Measurements from ENCODE around the gene CDK10.

Gene CDK10

DNA sequence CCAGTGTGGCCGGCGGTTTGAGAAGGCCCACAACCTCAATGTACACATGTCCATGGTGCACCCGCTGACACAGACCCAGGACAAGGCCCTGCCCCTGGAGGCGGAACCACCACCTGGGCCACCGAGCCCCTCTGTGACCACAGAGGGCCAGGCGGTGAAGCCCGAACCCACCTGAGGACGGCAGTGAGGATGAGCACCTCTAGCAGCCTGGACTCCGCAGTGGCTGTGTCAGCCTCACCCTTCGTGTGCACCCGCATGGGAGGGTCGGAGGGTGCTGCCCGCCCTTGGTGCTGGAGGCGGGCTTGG, 51.5 kb downstream of the CDK10 start:
- no peak for DNase-seq

DNA sequence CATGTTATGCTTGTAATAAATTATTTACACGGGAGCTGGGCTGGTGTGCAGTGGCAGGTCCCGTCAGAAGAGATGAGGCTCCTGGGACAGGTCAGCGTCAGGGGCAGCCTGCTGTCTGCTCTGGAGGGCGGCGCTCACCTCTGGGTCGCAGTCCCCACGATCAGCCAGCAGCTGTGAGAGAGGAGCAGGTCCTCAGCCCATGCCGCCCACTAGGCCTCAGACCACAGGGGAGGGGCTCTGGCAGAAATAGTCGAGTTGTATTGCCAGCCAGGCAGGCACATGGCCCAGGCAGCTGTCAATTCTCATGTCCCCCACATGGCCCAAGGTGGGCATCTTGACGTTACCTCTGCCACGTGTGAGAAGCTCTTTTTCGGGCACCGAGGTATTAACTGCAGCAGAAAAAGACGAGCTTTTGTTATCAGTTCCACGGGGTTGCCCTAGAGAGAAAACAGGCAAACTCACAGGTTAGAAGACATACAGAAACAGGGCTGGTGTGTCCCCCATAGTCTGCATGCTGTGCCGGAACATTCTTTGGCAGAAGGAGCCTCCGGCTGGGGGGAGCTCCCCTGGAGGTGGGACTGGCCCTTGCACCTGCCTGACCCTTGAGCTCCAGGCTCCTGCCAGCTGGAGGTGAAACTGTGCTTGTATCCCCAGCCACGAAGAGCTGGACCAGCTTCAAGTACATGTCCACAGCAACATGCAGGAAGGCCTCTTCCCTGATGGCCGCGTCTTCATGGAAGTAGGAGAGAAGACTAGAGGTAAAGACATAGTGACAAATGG, 52.2 kb downstream of the CDK10 start:
- DNase-seq: no peak

DNA sequence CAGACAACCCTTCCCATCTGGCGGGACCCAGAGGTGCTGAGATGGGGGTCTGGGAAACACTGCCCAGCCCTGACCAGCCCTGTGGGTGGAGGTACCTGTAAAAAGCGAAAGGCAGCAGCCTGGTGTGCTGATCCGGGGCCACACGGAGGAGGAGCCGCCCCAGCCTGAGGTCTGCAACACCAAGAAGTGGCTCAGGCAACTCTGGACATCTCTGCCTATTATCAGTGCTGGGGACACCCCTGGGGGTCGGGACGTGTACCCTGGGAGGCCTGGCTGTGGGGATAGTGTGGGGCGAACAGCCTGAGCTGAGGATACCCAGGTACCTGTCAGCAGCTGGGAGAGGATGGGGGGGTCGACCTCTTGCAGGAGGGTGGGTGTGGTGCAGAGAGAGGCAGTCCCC, 52.9 kb downstream of the CDK10 start:
- DNase-seq: no peak

DNA sequence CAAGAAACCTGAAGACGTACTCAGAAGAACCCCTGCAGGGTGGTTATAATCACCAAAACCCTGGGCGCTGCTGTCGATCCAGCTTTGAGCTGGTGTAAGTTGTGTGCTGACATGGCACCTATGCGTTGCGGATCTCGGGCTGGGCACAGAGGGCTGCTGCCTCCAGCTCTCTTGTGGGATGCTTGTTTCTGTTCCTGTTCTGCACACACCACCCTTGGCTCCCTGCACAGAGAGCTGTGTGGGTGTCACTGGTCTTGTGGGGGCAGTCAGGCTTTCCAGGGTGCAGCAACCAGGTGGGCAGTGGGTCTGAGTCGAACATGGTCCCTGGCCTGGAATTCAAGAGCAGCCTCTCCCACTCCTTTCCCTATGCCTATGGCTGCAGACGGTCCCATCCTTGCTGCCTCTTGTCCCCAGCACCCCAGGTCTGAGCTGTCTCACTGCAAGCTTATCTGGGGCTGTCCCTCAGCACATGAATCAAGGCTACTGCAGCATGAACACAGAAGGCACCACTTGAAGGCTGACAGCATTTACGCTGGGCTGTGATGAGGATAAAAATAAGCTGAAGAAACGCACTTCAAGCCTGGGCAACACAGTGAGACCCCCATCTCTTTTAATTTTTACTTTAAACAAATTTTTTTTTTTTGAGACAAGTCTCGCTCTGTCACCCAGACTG, 55.0 kb downstream of the CDK10 start:
- DNase-seq: no peak

DNA sequence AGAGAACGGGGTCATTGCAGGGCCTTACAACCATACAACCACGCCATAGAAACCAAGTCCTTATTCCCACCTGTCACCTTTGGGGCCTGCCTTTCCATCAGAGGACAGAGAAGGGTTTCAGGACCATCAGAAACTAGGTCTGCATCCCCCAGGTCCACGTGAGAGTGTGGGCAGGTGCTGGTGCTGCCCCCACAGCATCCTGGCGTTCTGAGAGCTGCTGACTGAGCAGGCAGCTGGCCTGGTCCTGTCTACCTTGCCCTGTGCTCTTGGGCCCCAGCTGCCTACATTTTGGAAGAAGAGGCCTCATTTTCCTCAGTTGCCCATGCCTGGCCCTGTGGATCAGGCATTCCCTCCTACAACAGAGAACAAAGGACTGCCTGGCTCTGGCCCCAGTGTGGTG, 56.5 kb downstream of the CDK10 start:
- DNase-seq: no peak

DNA sequence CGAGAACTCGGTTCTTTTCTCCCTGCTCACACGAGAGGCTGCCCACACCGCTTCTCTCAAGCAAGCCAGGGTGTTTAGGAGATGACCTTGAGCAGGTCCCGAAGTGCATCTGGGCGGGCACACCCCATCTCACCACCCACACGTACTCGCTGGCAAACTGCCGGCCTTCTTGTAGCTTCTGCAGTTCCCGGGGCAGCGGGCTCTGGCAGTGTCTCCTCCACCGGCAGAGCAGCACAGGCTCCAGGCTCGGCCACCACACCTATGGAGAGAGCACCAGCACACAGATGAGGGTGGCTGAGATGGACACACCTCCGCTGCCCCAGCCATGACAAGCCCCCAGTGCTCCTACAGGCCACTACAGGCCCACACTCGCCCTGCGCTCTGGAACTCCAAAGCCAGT, 58.3 kb downstream of the CDK10 start:
- no peak for DNase-seq

All from hippocampal formation (tissue), 2 donors.